Ecto neural progenitor cell (in vitro differentiated cells): ENCODE data around the gene RASSF7.
A peak's percentile ranks its signal among the peaks of the same experiment; 100 is the strongest.

ENCODE experiments used
- DNase-seq: peaks from one replicate; pipeline ENCODE4 v3.0.0-alpha.2; 2018; ENCODE audit warnings: low spot score

The RASSF7 gene

DNA sequence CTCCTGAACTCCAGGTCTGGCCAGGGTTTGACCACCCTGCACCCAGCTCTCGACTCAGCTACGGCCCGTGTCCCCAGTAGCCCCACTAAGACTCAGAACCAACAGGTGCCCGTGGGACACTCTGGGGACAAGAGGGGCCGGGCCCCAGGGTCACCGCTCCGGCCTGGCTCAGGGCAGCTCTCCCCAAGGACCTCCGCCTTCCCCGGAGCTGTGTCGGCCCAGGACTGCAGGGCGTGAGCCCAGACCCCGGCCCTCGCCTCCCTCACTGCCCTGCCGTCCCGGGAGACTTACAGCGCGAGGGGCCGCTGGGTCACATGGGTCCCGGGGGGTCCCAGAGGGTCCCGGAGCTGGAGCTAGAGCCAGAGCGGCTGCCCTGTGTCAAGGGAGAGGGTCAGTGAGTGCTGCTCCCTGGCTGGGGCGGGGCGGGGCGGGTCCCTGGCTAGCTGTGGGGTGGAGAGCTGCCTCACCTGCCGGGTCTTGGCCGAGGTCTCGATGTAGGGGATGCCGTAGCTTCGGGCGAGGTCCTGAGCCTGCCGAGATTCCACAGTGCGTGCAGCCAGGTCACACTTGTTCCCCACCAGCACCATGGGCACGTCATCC is 27.7 kb upstream of the RASSF7 start:
- no peak for DNase-seq

DNA sequence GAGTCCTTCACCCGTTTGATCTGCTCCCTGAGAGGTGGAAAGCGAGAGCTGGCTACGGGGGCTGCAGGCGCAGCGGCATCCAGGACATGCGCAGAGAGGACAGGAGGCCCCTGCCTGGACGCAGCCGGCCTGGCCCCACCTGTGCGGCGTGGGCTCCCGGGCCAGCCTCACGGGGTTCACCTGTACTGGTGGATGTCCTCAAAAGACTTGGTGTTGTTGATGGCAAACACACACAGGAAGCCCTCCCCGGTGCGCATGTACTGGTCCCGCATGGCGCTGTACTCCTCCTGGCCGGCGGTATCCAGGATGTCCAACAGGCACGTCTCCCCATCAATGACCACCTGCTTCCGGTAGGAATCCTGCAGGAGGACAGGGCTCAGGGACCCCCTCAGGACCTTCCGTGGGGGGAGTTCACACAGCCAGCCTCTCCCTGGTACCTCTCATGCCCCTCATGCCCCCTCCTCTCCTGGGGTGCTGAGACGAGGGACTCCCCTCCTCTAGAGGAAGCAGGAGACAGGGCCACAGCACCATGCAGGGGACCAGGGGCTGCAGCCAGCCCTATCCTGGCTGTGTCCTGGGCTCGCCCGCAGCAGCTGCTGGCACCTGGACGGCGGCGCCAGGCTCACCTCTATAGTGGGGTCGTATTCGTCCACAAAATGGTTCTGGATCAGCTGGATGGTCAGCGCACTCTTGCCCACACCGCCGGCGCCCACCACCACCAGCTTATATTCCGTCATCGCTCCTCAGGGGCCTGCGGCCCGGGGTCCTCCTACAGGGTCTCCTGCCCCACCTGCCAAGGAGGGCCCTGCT is 27.0 kb upstream of the RASSF7 start:
- peak; percentile 45 for DNase-seq

DNA sequence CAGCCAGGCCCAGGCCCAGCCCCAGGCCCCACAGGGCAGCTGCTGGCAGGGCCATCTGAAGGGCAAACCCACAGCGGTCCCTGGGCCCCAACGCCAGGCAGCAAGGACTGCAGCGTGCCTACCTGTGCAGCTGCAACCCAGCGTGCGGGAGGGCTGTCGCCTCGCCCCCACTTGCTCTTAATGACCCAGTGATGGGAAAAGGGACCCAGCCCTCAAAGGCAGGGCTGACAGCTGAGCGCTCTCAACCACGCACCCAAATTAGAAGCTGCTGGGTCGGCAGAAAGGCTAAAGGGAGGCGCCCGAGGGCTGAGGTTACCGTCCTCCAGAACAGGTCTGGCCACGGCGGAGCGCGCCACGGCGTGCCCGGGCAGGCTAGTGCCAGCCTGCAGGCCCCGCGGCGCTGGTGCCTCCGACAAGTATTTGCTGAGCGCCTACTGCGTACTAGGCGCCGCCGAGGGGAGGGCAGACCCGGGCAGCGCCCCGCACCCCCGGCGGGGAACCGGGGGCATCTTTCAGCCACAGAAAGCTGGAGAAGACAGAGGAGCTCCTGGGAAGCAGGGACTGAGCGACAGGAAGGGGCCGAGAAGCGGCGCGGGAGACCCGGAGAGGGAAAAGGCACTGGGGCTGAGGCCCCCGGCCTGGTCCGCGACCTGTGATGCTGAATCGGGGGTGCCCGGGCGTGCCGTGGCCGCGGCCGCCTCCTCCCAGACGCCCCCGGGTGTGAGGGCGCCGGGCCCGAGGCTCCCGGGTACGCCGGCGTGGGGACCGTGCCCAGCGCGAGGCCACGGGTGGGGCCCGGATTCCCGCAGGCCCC is 26.2 kb upstream of the RASSF7 start:
- DNase-seq = peak; percentile 66

DNA sequence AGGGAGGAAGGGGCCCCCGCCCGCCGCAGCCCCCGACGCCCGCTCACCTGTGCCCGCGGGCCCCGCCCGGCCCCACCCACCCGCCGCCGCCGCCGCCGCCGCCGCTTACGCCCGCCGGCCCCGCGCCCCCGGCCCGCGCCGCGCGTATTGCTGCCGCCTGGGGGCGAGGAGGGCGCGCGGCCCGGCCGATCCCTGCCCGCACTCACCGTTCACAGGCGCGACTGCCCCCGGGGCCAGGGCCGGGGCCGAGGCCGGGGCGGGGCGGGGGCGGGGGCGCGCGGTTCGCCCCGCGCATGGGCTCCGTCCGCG is 25.6 kb upstream of the RASSF7 start:
- DNase-seq = no peak

DNA sequence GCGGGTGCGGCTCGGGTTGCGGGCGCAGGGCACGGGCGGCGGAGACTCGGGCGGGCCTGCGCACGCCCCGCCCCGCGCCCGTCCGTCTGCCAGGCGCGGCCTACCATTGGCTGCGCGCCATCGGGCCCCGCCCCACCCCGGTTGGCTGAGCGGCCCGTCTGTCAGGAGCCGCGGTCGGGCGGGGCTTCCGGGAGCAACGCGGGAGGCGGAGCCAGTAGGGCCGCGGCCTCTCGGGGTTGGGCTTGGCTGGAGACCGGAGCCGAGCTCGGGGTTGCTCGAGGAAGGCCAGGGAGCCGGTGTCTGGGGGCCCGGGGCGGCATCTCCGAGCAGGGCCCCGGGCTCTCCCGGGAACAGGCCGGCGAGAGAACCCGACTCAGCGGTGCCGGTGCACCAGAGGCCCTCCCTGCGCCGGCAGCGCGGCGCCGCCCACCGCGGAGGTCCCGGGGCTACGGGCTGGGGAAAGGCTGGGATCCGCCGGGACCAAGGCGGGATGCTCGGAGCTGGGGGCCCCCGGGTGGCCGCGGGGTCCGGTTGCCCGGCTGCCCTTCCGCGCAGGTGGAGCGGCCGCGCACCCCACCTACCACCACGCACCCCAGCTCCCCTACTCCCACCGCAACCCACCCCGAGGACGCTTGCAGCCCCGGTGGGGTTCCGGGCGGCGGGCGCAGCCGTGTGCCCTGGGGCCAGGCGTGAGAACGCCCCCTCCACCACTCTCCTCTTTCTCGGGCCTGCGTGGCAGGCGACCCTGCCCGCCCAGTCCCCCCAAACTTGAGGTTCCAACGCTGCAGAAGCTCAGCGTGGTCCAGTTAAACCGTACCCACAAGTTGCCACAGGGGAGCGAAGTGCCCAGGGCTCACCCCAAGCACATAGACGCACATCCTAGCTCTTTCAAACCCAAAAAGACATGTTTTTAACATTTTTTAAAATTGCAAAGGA is 25.0 kb upstream of the RASSF7 start, which contains the start of gene HRAS:
Gene HRAS (minus strand): TSS at position 58 of the 936 bp plus-strand sequence.
- DNase-seq = peak; percentile 96

DNA sequence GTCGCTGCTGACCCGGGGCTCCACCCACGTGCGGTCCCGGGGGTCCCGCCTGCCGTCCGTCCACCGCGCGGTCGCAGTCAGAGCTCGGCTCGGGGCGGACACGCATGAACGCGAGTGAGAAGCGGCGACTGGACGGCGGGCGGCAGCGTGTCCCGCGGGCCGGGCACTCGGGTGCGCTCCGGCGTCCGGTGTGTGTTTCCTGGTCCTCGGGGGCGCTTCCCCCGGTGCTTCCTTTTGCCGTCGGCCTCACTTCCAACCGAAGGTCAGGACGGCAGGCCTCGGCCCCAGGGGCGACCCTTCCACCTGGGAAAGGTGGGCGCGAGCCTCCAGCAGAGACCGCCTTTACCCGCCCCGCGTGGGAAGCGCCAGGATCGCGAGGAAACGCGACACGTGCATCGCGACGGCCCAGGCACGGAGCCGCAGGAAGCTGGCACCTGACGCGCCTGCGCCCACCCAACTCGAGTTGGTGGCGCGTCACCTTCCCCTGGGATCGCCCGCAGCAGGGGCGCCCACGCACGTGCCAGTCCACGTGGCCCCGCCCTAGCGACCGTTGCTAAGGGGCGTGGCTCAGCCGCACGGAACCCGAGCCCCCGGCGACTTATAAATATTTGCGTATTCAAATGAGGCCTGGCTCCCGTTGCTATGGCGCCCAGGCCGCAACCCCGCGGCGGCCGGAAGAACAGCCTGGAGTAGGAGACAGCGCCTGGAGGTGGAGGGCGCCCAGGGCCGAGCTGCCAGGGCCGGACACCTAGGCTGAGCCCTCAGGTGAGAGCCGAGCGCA is 23.7 kb upstream of the RASSF7 start, which contains the start of gene LRRC56:
Gene LRRC56 (plus strand): TSS at position 687 of the 781 bp plus-strand sequence. CDS start 3,158 bp downstream, outside the sequence.
- DNase-seq = peak; percentile 89

DNA sequence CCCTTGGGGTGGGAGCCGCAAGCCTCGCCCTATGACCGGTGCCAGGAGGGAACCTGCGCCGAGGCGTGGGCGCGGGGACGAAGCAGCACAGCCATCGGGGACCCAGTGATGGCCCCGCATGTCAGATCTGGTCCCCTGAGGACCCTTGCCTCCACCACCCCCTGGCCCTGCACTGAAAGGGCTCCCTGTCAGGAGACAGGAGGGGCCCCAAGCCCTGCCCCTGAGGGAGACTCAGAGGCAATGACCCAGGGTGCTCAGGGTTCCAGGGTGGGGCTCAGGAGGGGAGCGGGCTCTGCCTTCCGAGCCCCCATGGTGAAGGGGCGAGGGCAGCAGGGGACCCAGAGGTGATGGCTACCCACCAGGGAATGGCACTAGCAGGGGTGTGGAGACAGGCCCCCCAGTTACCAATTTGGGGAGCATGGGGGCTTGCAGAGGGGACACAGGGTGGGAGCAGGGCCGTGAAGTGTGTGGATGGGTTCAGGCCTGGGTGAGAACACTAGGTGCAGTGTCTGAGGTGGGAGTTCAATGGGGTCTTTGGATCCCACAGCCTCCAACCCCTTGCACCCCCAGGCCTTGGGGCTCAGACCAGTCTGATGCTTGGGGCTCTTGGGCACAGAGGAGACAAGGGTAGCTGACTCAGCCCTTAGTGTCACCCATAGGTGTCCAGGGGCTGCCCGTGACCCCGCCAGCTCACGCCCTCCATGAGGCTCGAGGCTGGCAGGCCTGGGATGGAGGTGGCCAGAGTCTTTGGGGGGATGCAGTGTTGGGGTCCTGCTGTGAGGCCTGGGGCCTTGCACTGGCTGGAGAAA is 22.9 kb upstream of the RASSF7 start:
- DNase-seq = peak; percentile 46

DNA sequence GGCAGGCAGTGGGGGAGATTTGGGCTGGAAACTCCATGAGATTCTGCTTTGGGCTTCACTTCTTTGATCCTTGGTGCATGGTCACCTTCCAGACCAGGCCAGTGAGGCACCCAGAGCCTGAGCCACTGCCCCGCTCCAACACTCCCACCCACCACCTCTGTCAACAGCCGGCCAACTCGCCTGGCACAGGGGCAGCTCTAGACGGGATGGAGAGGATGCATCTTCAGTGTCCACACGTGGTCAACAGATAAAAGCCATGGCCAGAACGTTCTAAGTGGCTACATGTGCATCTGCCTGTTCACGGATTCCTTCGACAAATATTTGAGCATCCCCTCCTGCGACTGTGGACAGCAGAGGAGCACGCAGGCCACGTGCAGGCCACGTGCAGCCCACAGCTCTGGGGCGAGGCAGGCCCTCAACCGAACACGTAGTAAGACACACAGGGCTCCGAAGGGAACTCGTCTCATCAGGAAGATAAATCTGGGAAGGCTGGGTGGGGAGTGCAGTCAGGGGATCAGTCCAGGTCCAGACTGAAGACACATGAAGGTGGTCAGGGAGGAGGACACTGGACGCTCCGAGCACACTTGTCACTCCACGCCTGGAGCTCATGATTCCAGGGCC is 22.2 kb upstream of the RASSF7 start:
- peak; percentile 46 for DNase-seq

DNA sequence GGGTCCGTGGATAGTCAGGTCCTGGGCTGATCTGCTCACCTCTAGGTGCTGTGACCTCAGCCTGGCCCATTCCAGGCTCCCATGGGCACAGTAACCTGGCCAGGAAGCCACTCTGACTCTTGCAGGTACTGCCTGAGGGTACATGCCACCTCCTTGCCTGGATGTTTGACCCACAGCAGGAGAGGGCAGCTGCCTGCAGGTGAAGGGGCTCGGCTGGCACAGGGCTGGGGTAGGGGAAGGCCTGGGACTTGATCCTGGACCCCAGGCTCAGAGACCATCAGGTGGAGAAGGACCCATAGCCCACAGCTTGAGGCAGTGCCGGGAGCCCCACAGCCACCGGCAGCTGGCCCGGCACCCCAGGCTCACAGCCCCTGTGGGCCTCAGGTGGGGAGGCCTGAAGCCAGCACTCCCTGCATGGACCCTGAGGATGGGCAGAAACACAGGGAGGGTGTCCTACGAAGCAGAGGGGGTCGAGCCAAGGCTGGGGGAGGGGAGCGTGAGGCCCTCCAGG is 20.7 kb upstream of the RASSF7 start:
- DNase-seq = no peak

DNA sequence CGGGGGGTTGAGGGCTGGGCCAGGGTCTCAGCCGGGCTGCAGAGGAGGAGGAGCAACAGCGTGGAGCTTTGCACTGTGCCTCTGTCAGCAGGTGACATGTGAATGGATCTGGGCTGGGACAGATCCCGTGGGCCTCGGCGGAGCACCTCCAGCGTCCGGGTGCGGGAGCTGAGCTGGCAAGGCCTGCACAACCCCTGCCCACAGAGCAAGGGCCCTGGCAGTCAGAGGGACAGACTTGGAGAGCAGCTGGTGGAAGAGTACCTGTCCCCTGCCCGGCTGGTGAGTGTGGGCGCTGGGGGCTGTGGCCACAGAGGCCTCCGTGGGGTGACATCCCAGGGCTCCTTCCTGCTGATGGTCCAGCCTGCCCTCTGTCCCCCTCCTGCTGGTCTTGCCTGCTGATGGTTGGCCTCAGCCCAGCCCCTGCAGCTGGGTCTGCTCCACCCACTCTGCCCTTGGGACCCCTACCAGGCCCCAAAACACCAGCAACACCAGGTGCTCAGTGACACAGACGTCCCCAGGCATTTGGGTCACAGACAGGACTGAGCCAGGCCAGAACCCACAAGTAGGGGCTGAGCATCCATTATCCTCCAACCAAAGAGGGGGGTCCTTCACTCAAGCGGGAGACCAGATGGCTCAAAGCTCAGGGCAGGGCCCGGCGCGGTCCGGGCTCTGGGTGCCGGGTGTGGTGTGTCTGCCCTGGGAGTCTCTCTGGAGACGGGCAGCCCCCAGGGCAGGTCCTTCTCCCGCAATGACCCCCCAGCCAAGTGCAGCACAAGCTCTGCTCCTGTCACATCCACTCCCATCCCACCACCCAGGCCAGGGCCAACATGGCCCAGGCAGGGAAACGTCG is 20.0 kb upstream of the RASSF7 start:
- DNase-seq = no peak

DNA sequence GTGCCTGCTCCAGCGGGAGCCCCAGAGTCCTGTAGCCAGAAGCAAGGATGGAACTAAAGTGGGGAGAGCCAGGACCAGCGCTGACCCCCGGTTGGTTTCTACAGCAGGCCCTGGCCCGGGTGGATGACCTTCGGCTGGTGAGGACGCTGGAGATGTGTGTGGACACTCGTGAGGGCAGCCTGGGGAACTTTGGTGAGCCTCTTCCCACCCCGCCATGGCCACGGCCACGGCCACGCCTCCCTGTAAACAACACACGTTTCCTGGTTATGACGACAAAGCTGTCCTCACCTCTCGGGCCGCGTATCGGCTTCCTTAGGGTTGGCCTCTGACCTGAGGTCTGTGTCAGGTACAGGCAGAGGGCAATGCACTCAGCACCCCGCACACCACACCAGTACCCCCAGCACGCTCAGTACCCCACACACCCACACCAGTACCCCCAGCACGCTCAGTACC is 19.3 kb upstream of the RASSF7 start:
- DNase-seq = no peak

DNA sequence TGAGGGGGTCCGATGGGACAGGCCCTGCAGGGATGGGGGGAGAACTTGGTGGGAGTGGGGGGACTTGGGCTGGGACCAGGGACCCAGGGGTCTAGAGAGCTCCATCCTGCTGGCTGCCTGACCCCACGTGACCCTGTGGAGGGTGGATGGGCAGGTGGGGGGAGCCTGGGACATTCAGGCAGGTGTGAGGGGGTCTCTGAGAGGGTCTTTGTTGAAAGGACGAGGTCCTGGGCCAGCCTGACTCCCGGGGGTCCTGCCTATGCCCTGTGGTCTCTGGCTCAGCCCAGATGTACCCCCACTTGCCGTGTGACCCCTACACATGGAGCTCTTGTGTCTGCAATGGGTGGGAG is 16.0 kb upstream of the RASSF7 start:
- no peak for DNase-seq

DNA sequence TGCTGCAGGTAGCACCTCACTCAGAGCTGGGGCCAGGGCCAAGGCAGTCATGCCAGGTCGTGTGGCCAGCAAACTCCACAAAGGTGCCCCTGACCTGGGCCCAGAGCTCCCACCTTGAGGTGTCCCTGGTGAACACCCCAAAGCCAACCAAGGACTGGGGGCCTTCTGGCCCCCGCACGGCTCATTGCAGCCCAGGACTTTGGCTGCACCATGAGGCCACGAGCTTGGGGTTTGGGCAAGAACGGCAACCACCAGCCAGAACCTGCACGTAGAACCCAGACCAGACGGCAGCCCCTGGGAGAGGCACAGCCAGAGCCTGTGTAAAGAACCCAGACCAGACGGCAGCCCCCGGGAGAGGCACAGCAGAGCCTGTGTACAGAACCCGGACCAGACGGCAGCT is 15.6 kb upstream of the RASSF7 start:
- DNase-seq = no peak

DNA sequence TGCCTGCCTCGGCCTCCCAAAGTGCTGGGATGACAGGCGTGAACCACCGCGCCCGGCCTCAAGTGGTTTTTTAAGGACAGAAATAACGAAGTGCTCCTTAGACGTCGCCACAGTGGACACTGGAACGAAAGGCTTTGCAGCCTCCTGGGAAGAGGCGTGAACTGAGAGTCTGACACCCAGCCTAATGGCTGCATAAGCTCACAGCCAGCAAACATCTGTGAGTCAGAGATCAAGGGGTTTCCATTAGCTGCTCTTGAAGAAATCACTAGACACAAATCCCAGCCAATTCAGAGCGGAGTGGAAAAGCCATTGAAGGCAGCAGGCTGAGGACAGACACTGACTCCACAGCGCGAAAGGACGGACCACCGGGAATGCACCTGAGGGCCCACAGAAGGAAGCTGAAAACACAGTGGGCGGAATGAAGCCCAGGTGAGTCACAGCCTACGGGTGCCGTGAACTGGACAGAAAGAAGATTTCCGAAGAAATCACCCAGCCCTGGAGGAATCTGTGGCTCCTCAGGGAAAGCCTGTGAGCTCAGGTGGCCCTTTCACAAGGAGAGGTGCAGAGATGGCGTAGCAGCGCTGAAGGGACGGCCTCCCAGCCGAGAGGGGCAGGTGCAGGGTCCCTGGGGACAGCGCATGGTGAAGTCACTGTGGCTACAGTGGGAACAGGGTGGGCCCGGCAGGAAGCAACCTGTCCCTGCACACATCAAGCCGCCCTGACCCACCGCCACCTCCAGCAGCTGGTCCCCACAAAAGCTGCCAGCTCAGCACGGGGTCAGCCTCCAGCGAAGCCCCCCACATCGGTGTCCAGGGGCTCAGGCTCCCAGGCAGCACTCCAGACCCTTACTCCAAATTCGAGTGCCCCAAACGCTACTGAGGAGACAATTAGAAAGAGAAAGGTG is 11.8 kb upstream of the RASSF7 start:
- no peak for DNase-seq

DNA sequence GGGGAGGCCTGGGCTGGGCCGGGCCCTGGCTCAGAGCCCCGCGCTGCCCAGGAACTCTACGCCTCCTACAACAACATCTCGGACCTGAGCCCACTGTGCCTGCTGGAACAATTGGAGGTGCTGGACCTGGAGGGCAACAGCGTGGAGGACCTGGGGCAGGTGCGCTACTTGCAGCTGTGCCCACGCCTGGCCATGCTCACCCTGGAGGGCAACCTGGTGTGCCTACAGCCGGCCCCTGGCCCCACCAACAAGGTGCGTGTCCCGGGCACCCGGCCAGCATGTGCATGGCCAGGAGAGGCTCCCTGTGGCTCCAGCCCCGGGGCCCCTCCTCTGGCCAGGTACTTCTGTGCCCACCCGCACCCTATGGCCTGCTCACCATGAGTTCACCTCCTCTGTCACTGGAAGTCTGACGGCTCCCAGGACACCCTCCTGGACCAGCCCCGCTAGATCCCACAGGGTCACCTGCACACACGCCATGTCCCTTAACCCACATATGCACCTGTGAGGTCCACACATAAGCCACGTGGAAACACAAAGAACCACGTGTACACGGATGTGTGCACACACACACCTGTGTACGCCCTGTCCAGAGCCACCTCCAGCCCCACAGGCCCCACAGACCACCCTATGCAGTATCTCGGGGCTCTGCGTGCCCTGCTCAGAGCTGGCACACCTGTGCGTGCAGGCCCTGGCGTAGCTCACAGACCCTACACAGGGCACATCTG is 10.6 kb upstream of the RASSF7 start:
- DNase-seq = no peak

DNA sequence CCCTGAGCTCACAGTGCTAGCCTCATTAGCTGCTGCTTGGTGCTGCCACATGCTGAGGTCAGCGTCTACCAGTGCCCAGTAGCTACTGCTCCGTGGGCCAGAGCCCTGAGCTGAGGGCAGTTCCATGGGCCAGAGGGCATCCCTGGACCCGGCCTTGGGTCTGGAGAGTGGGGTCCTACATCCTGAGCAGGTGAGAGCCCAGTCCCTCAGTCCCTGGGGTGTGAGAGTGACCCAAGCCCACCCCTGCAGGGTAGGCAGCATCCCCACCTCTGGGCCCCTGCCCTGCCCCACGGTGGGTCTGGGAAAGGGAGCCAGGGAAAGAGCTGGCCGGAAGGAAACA is 10.1 kb upstream of the RASSF7 start:
- DNase-seq = no peak

DNA sequence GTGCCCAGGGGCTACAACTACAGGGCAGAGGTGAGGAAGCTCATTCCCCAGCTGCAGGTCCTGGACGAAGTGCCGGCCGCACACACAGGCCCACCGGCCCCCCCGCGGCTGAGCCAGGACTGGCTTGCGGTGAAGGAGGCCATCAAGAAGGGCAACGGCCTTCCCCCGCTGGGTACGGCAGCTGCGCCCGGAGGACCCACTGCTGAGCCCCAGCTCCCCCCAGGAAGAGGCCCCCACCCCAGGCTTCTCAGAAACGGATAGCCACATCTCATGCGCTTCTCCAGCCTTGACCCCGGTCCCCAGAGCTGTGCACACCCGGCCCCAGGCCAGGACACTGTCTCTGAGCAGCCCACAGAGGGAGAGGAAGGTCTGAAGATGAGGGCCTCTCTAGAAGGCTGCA is 9.6 kb upstream of the RASSF7 start:
- no peak for DNase-seq
